Neural progenitor cell (in vitro differentiated cells): ENCODE data around the gene SLC25A31.

ENCODE experiments used
- CTCF ChIP-seq: fragments of 200-600 bp; sonication (generic); IDR thresholded peaks from 2 replicates; pipeline ENCODE4 v1.5.1; 2017; ENCODE audit warnings: antibody characterized with exemption, mild to moderate bottlenecking
- EZH2 ChIP-seq: fragments of 200-600 bp; sonication (generic); IDR thresholded peaks from 2 replicates; pipeline ENCODE4 v1.6.1; 2017; ENCODE audit warnings: antibody characterized with exemption, mild to moderate bottlenecking, moderate library complexity
- EZH2phosphoT487 ChIP-seq: fragments of 200-600 bp; sonication (generic); IDR thresholded peaks from 2 replicates; pipeline ENCODE4 v1.6.1; 2017; ENCODE audit warnings: antibody characterized with exemption

GRCh38 chr4:127730142-127730913, at the start of gene SLC25A31:
- TF ChIP-seq EZH2 (no peak), EZH2phosphoT487 (no peak), CTCF (no peak)
